H1 (cell line): ENCODE data around the gene MMP15. TPM values are rescaled to one million over a fixed set of nuclear protein-coding genes. Genes with fewer than 3 reads are reported as not detected.

Source experiments
- CTBP2 ChIP-seq: IDR thresholded peaks from 2 replicates; pipeline ENCODE4 v1.7.0; 2011; ENCODE audit warnings: borderline replicate concordance, mild to moderate bottlenecking, moderate library complexity, mixed read lengths, low read length; ENCODE audit not compliant: insufficient read depth, insufficient read length
- EGR1 ChIP-seq: IDR thresholded peaks from 2 replicates; pipeline ENCODE4 v1.6.1; 2011; ENCODE audit warnings: low read depth, low read length, borderline replicate concordance
- NRF1 ChIP-seq: IDR thresholded peaks from 2 replicates; pipeline ENCODE4 v1.6.1; 2011; ENCODE audit warnings: mild to moderate bottlenecking, low read depth, low read length, improper control_type of control experiment
- polyA plus RNA-seq, 7 experiments: library from polyadenylated mRNA; depleted of rRNA in 3 of 7; stranded (reverse) in 5 of 7; unstranded in 2 of 7; fragments of >200 nt in 5 of 7; fragments of 200-250 nt in 2 of 7; gene quantifications; 1 replicate in 5 of 7; 2 replicates in 1 of 7; 4 replicates in 1 of 7; pipeline versions ENCODE4 v1.2.1 to v1.2.3, GENCODE V29; 2011 to 2013; ENCODE audit warnings: missing spikeins in 2 of 7, mixed read lengths in 2 of 7
- total RNA-seq: library from RNA; stranded (reverse); fragmentation: NEBNext Ultra II Directional; extraction: Animal tissue kit (Norgen Biotek cat#: 25700); gene quantifications from 2 replicates; pipeline ENCODE4 v1.2.1, GENCODE V29; 2021
- TF ChIP-seq, protein P1 (sequence below): fragments of 300-600 bp; sonication (generic); IDR thresholded peaks from 2 replicates; pipeline ENCODE4 v1.7.1; 2012; ENCODE audit warnings: low read length, moderate library complexity, mild to moderate bottlenecking, inconsistent platforms; ENCODE audit not compliant: insufficient replicate concordance
- TF ChIP-seq, protein P2 (sequence below): IDR thresholded peaks from 2 replicates; pipeline ENCODE4 v1.6.1; 2012; ENCODE audit warnings: inconsistent platforms

The MMP15 gene
- total and polyA plus RNA-seq, 2 of the 8 experiments (the other 6 are each of a cell fraction or from before 2014, with no cell fraction given), result 38.5 to 42.2 TPM

DNA sequence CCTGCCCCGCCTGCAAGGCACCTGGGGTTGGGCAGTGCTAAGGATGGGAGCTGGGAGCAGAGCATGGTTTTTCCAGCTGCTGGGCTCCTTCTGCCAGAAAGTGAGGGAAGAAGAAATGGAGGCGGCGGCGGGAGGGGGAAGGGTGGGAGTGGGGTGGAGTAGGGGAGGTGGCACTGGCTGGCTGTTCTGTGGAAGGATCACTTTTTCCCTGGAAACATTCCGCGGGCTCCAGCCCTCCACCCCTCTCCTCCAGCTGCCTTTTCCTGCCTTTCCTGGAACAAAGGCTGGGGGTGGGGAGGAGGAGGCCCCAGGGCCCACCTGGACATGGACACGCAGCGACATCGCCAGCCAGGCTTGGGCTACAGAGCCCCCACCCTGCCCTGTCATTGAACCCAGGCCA lies 62.5 kb downstream of the MMP15 start (continued):
- TF ChIP-seq, protein P1, sequence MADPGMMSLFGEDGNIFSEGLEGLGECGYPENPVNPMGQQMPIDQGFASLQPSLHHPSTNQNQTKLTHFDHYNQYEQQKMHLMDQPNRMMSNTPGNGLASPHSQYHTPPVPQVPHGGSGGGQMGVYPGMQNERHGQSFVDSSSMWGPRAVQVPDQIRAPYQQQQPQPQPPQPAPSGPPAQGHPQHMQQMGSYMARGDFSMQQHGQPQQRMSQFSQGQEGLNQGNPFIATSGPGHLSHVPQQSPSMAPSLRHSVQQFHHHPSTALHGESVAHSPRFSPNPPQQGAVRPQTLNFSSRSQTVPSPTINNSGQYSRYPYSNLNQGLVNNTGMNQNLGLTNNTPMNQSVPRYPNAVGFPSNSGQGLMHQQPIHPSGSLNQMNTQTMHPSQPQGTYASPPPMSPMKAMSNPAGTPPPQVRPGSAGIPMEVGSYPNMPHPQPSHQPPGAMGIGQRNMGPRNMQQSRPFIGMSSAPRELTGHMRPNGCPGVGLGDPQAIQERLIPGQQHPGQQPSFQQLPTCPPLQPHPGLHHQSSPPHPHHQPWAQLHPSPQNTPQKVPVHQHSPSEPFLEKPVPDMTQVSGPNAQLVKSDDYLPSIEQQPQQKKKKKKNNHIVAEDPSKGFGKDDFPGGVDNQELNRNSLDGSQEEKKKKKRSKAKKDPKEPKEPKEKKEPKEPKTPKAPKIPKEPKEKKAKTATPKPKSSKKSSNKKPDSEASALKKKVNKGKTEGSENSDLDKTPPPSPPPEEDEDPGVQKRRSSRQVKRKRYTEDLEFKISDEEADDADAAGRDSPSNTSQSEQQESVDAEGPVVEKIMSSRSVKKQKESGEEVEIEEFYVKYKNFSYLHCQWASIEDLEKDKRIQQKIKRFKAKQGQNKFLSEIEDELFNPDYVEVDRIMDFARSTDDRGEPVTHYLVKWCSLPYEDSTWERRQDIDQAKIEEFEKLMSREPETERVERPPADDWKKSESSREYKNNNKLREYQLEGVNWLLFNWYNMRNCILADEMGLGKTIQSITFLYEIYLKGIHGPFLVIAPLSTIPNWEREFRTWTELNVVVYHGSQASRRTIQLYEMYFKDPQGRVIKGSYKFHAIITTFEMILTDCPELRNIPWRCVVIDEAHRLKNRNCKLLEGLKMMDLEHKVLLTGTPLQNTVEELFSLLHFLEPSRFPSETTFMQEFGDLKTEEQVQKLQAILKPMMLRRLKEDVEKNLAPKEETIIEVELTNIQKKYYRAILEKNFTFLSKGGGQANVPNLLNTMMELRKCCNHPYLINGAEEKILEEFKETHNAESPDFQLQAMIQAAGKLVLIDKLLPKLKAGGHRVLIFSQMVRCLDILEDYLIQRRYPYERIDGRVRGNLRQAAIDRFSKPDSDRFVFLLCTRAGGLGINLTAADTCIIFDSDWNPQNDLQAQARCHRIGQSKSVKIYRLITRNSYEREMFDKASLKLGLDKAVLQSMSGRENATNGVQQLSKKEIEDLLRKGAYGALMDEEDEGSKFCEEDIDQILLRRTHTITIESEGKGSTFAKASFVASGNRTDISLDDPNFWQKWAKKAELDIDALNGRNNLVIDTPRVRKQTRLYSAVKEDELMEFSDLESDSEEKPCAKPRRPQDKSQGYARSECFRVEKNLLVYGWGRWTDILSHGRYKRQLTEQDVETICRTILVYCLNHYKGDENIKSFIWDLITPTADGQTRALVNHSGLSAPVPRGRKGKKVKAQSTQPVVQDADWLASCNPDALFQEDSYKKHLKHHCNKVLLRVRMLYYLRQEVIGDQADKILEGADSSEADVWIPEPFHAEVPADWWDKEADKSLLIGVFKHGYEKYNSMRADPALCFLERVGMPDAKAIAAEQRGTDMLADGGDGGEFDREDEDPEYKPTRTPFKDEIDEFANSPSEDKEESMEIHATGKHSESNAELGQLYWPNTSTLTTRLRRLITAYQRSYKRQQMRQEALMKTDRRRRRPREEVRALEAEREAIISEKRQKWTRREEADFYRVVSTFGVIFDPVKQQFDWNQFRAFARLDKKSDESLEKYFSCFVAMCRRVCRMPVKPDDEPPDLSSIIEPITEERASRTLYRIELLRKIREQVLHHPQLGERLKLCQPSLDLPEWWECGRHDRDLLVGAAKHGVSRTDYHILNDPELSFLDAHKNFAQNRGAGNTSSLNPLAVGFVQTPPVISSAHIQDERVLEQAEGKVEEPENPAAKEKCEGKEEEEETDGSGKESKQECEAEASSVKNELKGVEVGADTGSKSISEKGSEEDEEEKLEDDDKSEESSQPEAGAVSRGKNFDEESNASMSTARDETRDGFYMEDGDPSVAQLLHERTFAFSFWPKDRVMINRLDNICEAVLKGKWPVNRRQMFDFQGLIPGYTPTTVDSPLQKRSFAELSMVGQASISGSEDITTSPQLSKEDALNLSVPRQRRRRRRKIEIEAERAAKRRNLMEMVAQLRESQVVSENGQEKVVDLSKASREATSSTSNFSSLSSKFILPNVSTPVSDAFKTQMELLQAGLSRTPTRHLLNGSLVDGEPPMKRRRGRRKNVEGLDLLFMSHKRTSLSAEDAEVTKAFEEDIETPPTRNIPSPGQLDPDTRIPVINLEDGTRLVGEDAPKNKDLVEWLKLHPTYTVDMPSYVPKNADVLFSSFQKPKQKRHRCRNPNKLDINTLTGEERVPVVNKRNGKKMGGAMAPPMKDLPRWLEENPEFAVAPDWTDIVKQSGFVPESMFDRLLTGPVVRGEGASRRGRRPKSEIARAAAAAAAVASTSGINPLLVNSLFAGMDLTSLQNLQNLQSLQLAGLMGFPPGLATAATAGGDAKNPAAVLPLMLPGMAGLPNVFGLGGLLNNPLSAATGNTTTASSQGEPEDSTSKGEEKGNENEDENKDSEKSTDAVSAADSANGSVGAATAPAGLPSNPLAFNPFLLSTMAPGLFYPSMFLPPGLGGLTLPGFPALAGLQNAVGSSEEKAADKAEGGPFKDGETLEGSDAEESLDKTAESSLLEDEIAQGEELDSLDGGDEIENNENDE, result no peak
- TF ChIP-seq, protein P2, sequence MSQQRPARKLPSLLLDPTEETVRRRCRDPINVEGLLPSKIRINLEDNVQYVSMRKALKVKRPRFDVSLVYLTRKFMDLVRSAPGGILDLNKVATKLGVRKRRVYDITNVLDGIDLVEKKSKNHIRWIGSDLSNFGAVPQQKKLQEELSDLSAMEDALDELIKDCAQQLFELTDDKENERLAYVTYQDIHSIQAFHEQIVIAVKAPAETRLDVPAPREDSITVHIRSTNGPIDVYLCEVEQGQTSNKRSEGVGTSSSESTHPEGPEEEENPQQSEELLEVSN, result no peak
- no peak for TF ChIP-seq CTBP2
- TF ChIP-seq NRF1, result no peak
- no peak for TF ChIP-seq EGR1
